HEK293 (cell line): ENCODE data around the gene COX17.

Source experiments
- CTCF ChIA-PET: fragments of 350-600 bp; formaldehyde crosslinking; extraction: SDS; loops from one replicate; lab custom pipeline; 2021; ENCODE audit warnings: antibody characterized with exemption; lab: Yijun Ruan, JAX
- POLR2A ChIA-PET: fragments of 300-600 bp; formaldehyde crosslinking; extraction: SDS; loops from one replicate; lab custom pipeline; 2020; ENCODE audit warnings: antibody characterized with exemption, inconsistent platforms; lab: Yijun Ruan, JAX
- H3K27ac ChIP-seq: fragments of 200-500 bp; sonication (Bioruptor generic); 2 replicates; pipeline ENCODE4 v1.5.1; 2014; ENCODE audit warnings: low read depth, low read length, control low read depth, inconsistent platforms; ENCODE audit errors: extremely low read depth
- H3K36me3 ChIP-seq, 2 experiments: fragments of 200-500 bp in 1 of 2; sonication (Bioruptor generic) in 1 of 2; 1 replicate in 1 of 2; 2 replicates in 1 of 2; pipeline ENCODE4 v1.5.1; 2014 to 2017; ENCODE audit warnings: inconsistent platforms in 2 of 2, low read length in 2 of 2; ENCODE audit not compliant: control insufficient read depth in 2 of 2, insufficient read depth in 1 of 2
- H3K4me1 ChIP-seq: fragments of 200-500 bp; sonication (Bioruptor generic); 2 replicates; pipeline ENCODE4 v1.5.1; 2014; ENCODE audit warnings: mild to moderate bottlenecking, low read length, inconsistent platforms; ENCODE audit not compliant: control insufficient read depth, insufficient read depth
- H3K4me3 ChIP-seq: 2 replicates; pipeline ENCODE4 v1.5.1; 2011; ENCODE audit warnings: low read depth, mild to moderate bottlenecking, control low read depth, low read length, moderate library complexity
- H3K9me3 ChIP-seq: fragments of 200-500 bp; sonication (Bioruptor generic); 2 replicates; pipeline ENCODE4 v1.5.1; 2014; ENCODE audit warnings: low read depth, low read length, inconsistent platforms; ENCODE audit not compliant: control insufficient read depth, insufficient read depth
- MZF1 ChIP-seq: fragments of 450-650 bp; formaldehyde crosslinking; IDR thresholded peaks from 2 replicates; pipeline ENCODE4 v1.5.1; 2017; ENCODE audit warnings: missing biosample characterization, missing genetic modification characterization, borderline replicate concordance
- OSR2 ChIP-seq: fragments of 450-650 bp; formaldehyde crosslinking; IDR thresholded peaks from 2 replicates; pipeline ENCODE4 v1.5.1; 2016; ENCODE audit warnings: missing biosample characterization, missing genetic modification characterization
- SETDB1 ChIP-seq: IDR thresholded peaks from one replicate; pipeline ENCODE4 v1.6.1; 2017; ENCODE audit warnings: mild to moderate bottlenecking, low read length, moderate library complexity, mixed read lengths; ENCODE audit not compliant: insufficient read length
- TRIM28 ChIP-seq: IDR thresholded peaks from 2 replicates; pipeline ENCODE4 v1.6.1; 2011; ENCODE audit warnings: low read length, control low read depth, borderline replicate concordance
- WT1 ChIP-seq: fragments of 450-650 bp; formaldehyde crosslinking; IDR thresholded peaks from 2 replicates; pipeline ENCODE4 v1.5.1; 2016; ENCODE audit warnings: missing biosample characterization, missing genetic modification characterization
- ZBTB44 ChIP-seq: fragments of 450-650 bp; IDR thresholded peaks from 2 replicates; pipeline ENCODE4 v1.5.1; 2018; ENCODE audit warnings: missing biosample characterization, mild to moderate bottlenecking, missing genetic modification characterization
- ZFP41 ChIP-seq: fragments of 450-650 bp; formaldehyde crosslinking; IDR thresholded peaks from 2 replicates; pipeline ENCODE4 v1.5.1; 2016; ENCODE audit warnings: missing biosample characterization, missing genetic modification characterization, borderline replicate concordance
- ZNF140 ChIP-seq: fragments of 450-650 bp; formaldehyde crosslinking; IDR thresholded peaks from 2 replicates; pipeline ENCODE4 v1.5.1; 2016; ENCODE audit warnings: missing biosample characterization, missing genetic modification characterization
- ZNF18 ChIP-seq: fragments of 450-650 bp; formaldehyde crosslinking; IDR thresholded peaks from 2 replicates; pipeline ENCODE4 v1.5.1; 2016; ENCODE audit warnings: missing biosample characterization, missing genetic modification characterization
- ZNF211 ChIP-seq: fragments of 450-650 bp; formaldehyde crosslinking; IDR thresholded peaks from 2 replicates; pipeline ENCODE4 v1.5.1; 2016; ENCODE audit warnings: low read depth, missing biosample characterization, missing genetic modification characterization
- ZNF214 ChIP-seq: fragments of 450-650 bp; formaldehyde crosslinking; IDR thresholded peaks from 2 replicates; pipeline ENCODE4 v1.5.1; 2017; ENCODE audit warnings: missing biosample characterization, mild to moderate bottlenecking, missing genetic modification characterization, borderline replicate concordance
- ZNF221 ChIP-seq: fragments of 450-650 bp; formaldehyde crosslinking; IDR thresholded peaks from 2 replicates; pipeline ENCODE4 v1.5.1; 2017; ENCODE audit warnings: missing biosample characterization, missing genetic modification characterization, borderline replicate concordance
- ZNF223 ChIP-seq: fragments of 450-650 bp; formaldehyde crosslinking; IDR thresholded peaks from 2 replicates; pipeline ENCODE4 v1.5.1; 2016; ENCODE audit warnings: missing biosample characterization, missing genetic modification characterization
- ZNF266 ChIP-seq: fragments of 450-650 bp; formaldehyde crosslinking; IDR thresholded peaks from 2 replicates; pipeline ENCODE4 v1.5.1; 2016; ENCODE audit warnings: missing biosample characterization, missing genetic modification characterization, low read depth
- ZNF324 ChIP-seq: fragments of 450-650 bp; formaldehyde crosslinking; IDR thresholded peaks from 2 replicates; pipeline ENCODE4 v1.5.1; 2016; ENCODE audit warnings: missing biosample characterization, missing genetic modification characterization
- ZNF398 ChIP-seq: fragments of 450-650 bp; formaldehyde crosslinking; IDR thresholded peaks from 2 replicates; pipeline ENCODE4 v1.5.1; 2017; ENCODE audit warnings: missing biosample characterization, missing genetic modification characterization
- ZNF549 ChIP-seq: fragments of 450-650 bp; IDR thresholded peaks from 2 replicates; pipeline ENCODE4 v1.5.1; 2018; ENCODE audit warnings: missing biosample characterization, missing genetic modification characterization, mild to moderate bottlenecking, inconsistent platforms, moderate library complexity
- ZNF571 ChIP-seq: fragments of 450-650 bp; formaldehyde crosslinking; IDR thresholded peaks from 2 replicates; pipeline ENCODE4 v1.5.0; 2017; ENCODE audit warnings: missing biosample characterization, missing genetic modification characterization
- ZNF580 ChIP-seq: fragments of 450-650 bp; formaldehyde crosslinking; IDR thresholded peaks from 2 replicates; pipeline ENCODE4 v1.5.1; 2016; ENCODE audit warnings: missing biosample characterization, missing genetic modification characterization
- ZNF585B ChIP-seq: fragments of 450-650 bp; formaldehyde crosslinking; IDR thresholded peaks from 2 replicates; pipeline ENCODE4 v1.5.1; 2016; ENCODE audit warnings: missing biosample characterization, missing genetic modification characterization
- ZNF624 ChIP-seq: fragments of 450-650 bp; formaldehyde crosslinking; IDR thresholded peaks from 2 replicates; pipeline ENCODE4 v1.5.1; 2017; ENCODE audit warnings: missing biosample characterization, missing genetic modification characterization
- ZNF639 ChIP-seq: fragments of 450-650 bp; formaldehyde crosslinking; IDR thresholded peaks from 2 replicates; pipeline ENCODE4 v1.5.1; 2016; ENCODE audit warnings: missing biosample characterization, missing genetic modification characterization
- ZNF645 ChIP-seq: fragments of 450-650 bp; formaldehyde crosslinking; IDR thresholded peaks from 2 replicates; pipeline ENCODE4; 2016; ENCODE audit warnings: missing biosample characterization, missing genetic modification characterization
- ZNF677 ChIP-seq: fragments of 450-650 bp; IDR thresholded peaks from 2 replicates; pipeline ENCODE4 v1.5.0; 2018; ENCODE audit warnings: missing biosample characterization, mild to moderate bottlenecking, missing genetic modification characterization, moderate library complexity
- ZNF707 ChIP-seq: fragments of 450-650 bp; formaldehyde crosslinking; IDR thresholded peaks from 2 replicates; pipeline ENCODE4 v1.5.1; 2016; ENCODE audit warnings: missing biosample characterization, missing genetic modification characterization
- ZSCAN30 ChIP-seq: fragments of 450-650 bp; IDR thresholded peaks from 2 replicates; pipeline ENCODE4 v1.5.1; 2018; ENCODE audit warnings: missing biosample characterization, mild to moderate bottlenecking, missing genetic modification characterization, moderate library complexity
- ZXDB ChIP-seq: fragments of 450-650 bp; formaldehyde crosslinking; IDR thresholded peaks from 2 replicates; pipeline ENCODE4 v1.5.1; 2016; ENCODE audit warnings: missing biosample characterization, missing genetic modification characterization

COX17 gene

GRCh38 chr3:119635719-119636118 is 41.5 kb downstream of the COX17 start:
- no peak overlapping the region for H3K4me3 ChIP-seq
- ChIA-PET POLR2A (no interaction called here), CTCF (no interaction called here)
- H3K9me3 ChIP-seq: no peaks in the 10 kb centered on the region
- TF ChIP-seq ZNF214 (no peak), ZNF266 (tag by site-specific recombination) (no peak), TRIM28 (no peak), ZNF624 (no peak), ZNF324 (no peak), ZNF211 (tag by site-specific recombination) (no peak), ZNF221 (tag by site-specific recombination) (no peak), ZNF398 (tag by site-specific recombination) (no peak), ZBTB44 (tag by site-specific recombination) (no peak), ZNF707 (tag by site-specific recombination) (no peak), ZNF645 (tag by site-specific recombination) (no peak), ZNF549 (no peak), ZXDB (no peak), ZNF585B (tag by site-specific recombination) (no peak), ZSCAN30 (tag by site-specific recombination) (no peak)
- TF ChIP-seq, all 188 proteins: peak for 0
- Histone ChIP-seq H3K36me3 (no peaks in the 10 kb centered on the region), H3K27ac (no peak overlapping the region), H3K4me1 (no peaks in the 10 kb centered on the region)

- H3K36me3 ChIP-seq: no peaks in the 10 kb centered on the region
- no peak overlapping the region for H3K4me3 ChIP-seq
- H3K9me3 ChIP-seq: no peaks in the 10 kb centered on the region
- ChIA-PET CTCF (no interaction called here), POLR2A (no interaction called here)
- no peak overlapping the region for H3K27ac ChIP-seq
- H3K4me1 ChIP-seq: no peaks in the 10 kb centered on the region
- TF ChIP-seq OSR2 (tag by site-specific recombination): no peak
- TF ChIP-seq WT1 (tag by site-specific recombination): no peak
- TF ChIP-seq MZF1: no peak
- no peak for TF ChIP-seq ZNF223 (tag by site-specific recombination)
- no peak for TF ChIP-seq ZNF140
- TF ChIP-seq ZNF18 (tag by site-specific recombination): no peak
- no peak for TF ChIP-seq ZNF677
- TF ChIP-seq ZNF571 (tag by site-specific recombination): no peak
- TF ChIP-seq SETDB1: no peak
- TF ChIP-seq ZFP41: no peak
- no peak for TF ChIP-seq ZNF639 (tag by site-specific recombination)
- TF ChIP-seq ZNF580 (tag by site-specific recombination): no peak
These were observed 44.4 kb downstream of the COX17 start for GRCh38 chr3:119632829-119633228.
